Measurements from ENCODE around the gene USP24. TPM values are rescaled to one million over a fixed set of nuclear protein-coding genes. Genes with fewer than 3 reads are reported as not detected.

USP24 gene
- total and polyA plus RNA-seq, 2 donors (not counting 1 experiment from before 2014, with no cell fraction given), result 18.9 to 152 TPM

DNA sequence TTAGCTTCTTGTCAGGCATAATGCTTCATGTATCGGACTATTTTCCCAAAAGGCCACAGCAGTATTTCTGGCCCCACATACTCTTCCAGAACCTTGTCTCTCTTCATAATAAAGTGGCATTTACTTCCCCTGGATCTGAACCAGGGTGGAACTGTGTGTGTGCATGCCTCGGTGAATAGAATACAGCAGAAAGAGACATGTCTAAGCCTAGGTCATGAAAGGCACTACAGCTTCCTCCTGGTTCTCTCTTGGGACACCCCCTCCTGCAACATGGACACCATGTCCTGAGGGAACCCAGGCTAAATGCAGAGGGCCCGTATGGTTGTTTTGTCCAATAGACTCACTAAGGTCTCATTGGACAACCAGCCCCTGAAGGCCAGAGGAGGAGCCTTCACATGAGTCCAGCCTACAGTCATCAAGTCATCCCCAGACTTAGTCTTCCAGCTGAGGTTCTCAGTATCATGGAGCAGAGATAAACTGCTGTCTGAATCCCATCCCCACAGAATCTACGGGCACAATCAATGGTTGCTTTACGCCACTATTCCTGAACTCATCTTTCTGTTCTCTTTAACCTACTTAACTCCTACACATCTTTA lies 35.0 kb downstream of the USP24 start:
- peak overlapping the region; percentile 47 for H3K27ac Mint-ChIP-seq
- H3K79me2 ChIP-seq (ENCODE audit: control insufficient read depth, insufficient read depth, low read length), result peaks cover 87% of the 10 kb centered on the region
- CTCF ChIA-PET, result interaction anchor here (0.5 to 1.2 kb wide), 5 partner anchors 13 to 99 kb away, joined by 3 to 5 read pairs (median 3); no protein-coding TSS in a partner anchor

More for the DNA sequence above, 35.0 kb downstream of the USP24 start:
- no peaks in the 10 kb centered on the region for H3K27me3 Mint-ChIP-seq
- TF ChIP-seq, protein P1, sequence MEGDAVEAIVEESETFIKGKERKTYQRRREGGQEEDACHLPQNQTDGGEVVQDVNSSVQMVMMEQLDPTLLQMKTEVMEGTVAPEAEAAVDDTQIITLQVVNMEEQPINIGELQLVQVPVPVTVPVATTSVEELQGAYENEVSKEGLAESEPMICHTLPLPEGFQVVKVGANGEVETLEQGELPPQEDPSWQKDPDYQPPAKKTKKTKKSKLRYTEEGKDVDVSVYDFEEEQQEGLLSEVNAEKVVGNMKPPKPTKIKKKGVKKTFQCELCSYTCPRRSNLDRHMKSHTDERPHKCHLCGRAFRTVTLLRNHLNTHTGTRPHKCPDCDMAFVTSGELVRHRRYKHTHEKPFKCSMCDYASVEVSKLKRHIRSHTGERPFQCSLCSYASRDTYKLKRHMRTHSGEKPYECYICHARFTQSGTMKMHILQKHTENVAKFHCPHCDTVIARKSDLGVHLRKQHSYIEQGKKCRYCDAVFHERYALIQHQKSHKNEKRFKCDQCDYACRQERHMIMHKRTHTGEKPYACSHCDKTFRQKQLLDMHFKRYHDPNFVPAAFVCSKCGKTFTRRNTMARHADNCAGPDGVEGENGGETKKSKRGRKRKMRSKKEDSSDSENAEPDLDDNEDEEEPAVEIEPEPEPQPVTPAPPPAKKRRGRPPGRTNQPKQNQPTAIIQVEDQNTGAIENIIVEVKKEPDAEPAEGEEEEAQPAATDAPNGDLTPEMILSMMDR (IDR thresholded peaks at IDR 0.05), result no peak
- no peak for TF ChIP-seq EZH2 (IDR thresholded peaks at IDR 0.05; ENCODE audit: borderline replicate concordance, insufficient read depth, low read depth, low read length, poor library complexity, severe bottlenecking)
- Histone ChIP-seq H3K4me2 (replicated peaks; ENCODE audit: low read depth, low read length, poor library complexity, severe bottlenecking) (no peak overlapping the region), H3K4me3 (ENCODE audit: control extremely low read depth in 1 of 5, extremely low read depth in 1 of 5, insufficient read depth in 1 of 5, low read depth in 2 of 5, low read length in 4 of 5) (no peak overlapping the region), H2AFZ (ENCODE audit: insufficient read depth, low read depth, low read length, poor library complexity, severe bottlenecking) (no peak overlapping the region), H4K20me1 (ENCODE audit: control insufficient read depth, insufficient read depth, low read length, poor library complexity, severe bottlenecking) (peaks cover 76% of the 10 kb centered on the region), H3K9ac (ENCODE audit: low read length) (no peak overlapping the region), H3K9me3 (ENCODE audit: control extremely low read depth in 1 of 3, control insufficient read depth in 2 of 3, insufficient read depth in 1 of 3, low read length in 2 of 3) (peaks cover 6 to 12% (median 9%) of the 10 kb centered on the region in 3 donors), H3K36me3 (replicated peaks in 1 of 2; ENCODE audit: control extremely low read depth in 1 of 2, control insufficient read depth in 1 of 2, extremely low read depth in 1 of 2, insufficient read depth in 2 of 2, low read length in 1 of 2) (peaks cover 7 to 18% of the 10 kb centered on the region in 2 experiments), H3K27ac (ENCODE audit: low read length in 2 of 2) (peak overlapping the region in 1 of 2 donors; percentile 52), H3K4me1 (ENCODE audit: control insufficient read depth in 2 of 2, insufficient read depth in 2 of 2, low read length in 2 of 2) (peaks cover 0 to 7% of the 10 kb centered on the region in 2 donors), H3K27me3 (replicated peaks in 1 of 4; ENCODE audit: control extremely low read depth in 1 of 4, control insufficient read depth in 3 of 4, insufficient read depth in 4 of 4, low read length in 3 of 4) (no peaks in the 10 kb centered on the region)
- DNase-seq (no peak), ATAC-seq (ENCODE audit: low read depth) (no peak)
- peaks cover 10% of the 10 kb centered on the region for H3K9me3 Mint-ChIP-seq (ENCODE audit: insufficient read depth)
- WGBS (ENCODE audit: insufficient coverage), result 92% methylated on average over 5 of the region's 5 CpGs
- no peak overlapping the region for H3K4me3 Mint-ChIP-seq
- intact Hi-C loops (cut with micrococcal nuclease), result no loop called here
- peaks cover 47% of the 10 kb centered on the region for H3K4me1 Mint-ChIP-seq
- POLR2A ChIA-PET, result interaction anchor here (1.0 kb wide), 1 partner anchor 20 kb away, joined by 3 read pairs; no protein-coding TSS in a partner anchor

Data from B cell (primary cell).